Heart right ventricle (tissue), 16 donors: ENCODE data around the gene ZNF213. TPM values are rescaled to one million over a fixed set of nuclear protein-coding genes. Genes with fewer than 3 reads are reported as not detected.

Experiments
- ATAC-seq, 8 donors: fragments of 200-7000 bp; cut with Tn5 transposase; one replicate each; pipeline ENCODE4 v1.9.1; 2020; ENCODE audit warnings: mild to moderate bottlenecking in 8 of 8, moderate library complexity in 8 of 8, moderate number of reproducible peaks in 1 of 8
- DNase-seq, 2 donors: peaks; one replicate each; pipeline ENCODE4 v3.0.0-alpha.2; 2020
- H3K27ac ChIP-seq, 10 donors: fragments of 200-600 bp; sonication (generic) in 2 of 10; one replicate each; pipeline versions ENCODE4 v1.5.0 to v1.8.0; 2020 to 2022; ENCODE audit warnings: mild to moderate bottlenecking in 3 of 10
- H3K27me3 ChIP-seq, 7 donors: fragments of 200-600 bp; one replicate each; pipeline ENCODE4 v1.8.0; 2021 to 2022; ENCODE audit warnings: mild to moderate bottlenecking in 2 of 7
- H3K36me3 ChIP-seq, 9 donors: fragments of 200-600 bp; sonication (generic) in 1 of 9; one replicate each; pipeline versions ENCODE4 v1.5.0 to v1.8.0; 2020 to 2022; ENCODE audit warnings: mild to moderate bottlenecking in 2 of 9
- H3K4me1 ChIP-seq, 9 donors: fragments of 200-600 bp; sonication (generic) in 1 of 9; one replicate each; pipeline versions ENCODE4 v1.5.0 to v1.8.0; 2020 to 2022; ENCODE audit warnings: mild to moderate bottlenecking in 4 of 9
- H3K4me3 ChIP-seq, 10 donors: fragments of 200-600 bp; sonication (generic) in 2 of 10; one replicate each; pipeline versions ENCODE4 v1.5.0 to v1.8.0; 2020 to 2022; ENCODE audit warnings: mild to moderate bottlenecking in 7 of 10, moderate library complexity in 2 of 10
- H3K9me3 ChIP-seq, 11 donors: fragments of 200-600 bp in 10 of 11; sonication (generic) in 2 of 11; one replicate each; pipeline versions ENCODE4 v1.5.0 to v1.8.0; 2013 to 2022; ENCODE audit warnings: mild to moderate bottlenecking in 2 of 11, control low read depth in 1 of 11, moderate library complexity in 1 of 11
- CTCF ChIP-seq, 9 donors: fragments of 200-600 bp; sonication (generic) in 2 of 9; IDR thresholded peaks; one replicate each; pipeline versions ENCODE4 v1.5.0 to v1.8.0; 2021 to 2022; ENCODE audit warnings: antibody characterized with exemption in 9 of 9, mild to moderate bottlenecking in 5 of 9, moderate library complexity in 1 of 9
- WGBS, 2 donors: extraction: QIAGEN DNeasy Blood & Tissue Kit; methylation state at CpG; one replicate each; pipeline ENCODE4 v1.1.7; 2013; ENCODE audit warnings: inconsistent platforms in 1 of 2; 5-methylcytosine and 5-hydroxymethylcytosine counted together
- intact Hi-C, 10 donors: fragments of 100-400 bp; cut with DNase I; formaldehyde crosslinking; loops; one replicate each; pipeline versions ENCODE4 v1.11.1 to v1.14.2; 2022
- polyA plus RNA-seq, 2 donors: library from polyadenylated mRNA; stranded (reverse); fragments of 200-250 nt; gene quantifications; one replicate each; pipeline ENCODE4 v1.2.3, GENCODE V29; 2013
- total RNA-seq, 10 donors: library from RNA; stranded (reverse); fragmentation: NEBNext Ultra II Directional in 3 of 10; extraction: Animal tissue kit (Norgen Biotek cat#: 25700) in 3 of 10; gene quantifications; one replicate each; pipeline versions ENCODE4 v1.2.1 to v1.2.4, GENCODE V29; 2021 to 2023
- donor health status: Arrhythmogenic right ventricular cardiomyopathy.
- donor health status: ischemic (EF 13 %, LVEDD 7.1; RV severe dilation, severe dysfunction).
- donor health status: healthy with polysubstance abuse.
- donor health status: DM: no; HTN: yes; CAD: no.
- donor health status: DM: no; HTN: no; CAD: no.
- donor health status: ischemic (EF 25% LVEDD 6.9; RV normal size, moderate dysfunction).
- donor health status: ischemic (EF 25% LVEDD 5.7; RV mildly dilated, moderate dysfunction).
- donor health status: healthy.
- donor health status: DM: yes; HTN: yes; CAD: no.
- donor health status: Ischemic cardiomyopathy.
- donor health status: ischemic (EF 35%, LVEDD 5.7; RV mildly dilated, moderate dysfunction).
- donor health status: nonischemic (EF 11% LVEDD 7.7; RV severe dilation, severe dysfunction).
- donor health status: DM: yes; HTN: yes; CAD: no.
- donor health status: PGD.
- donor health status: ischemic (EF 29% LVEDD 5.4; RV normal size, mild dysfunction).
- donor health status: nonischemic (EF 23%, LVEDD 6.1; RV moderate dilation, normal function).

ZNF213 gene
- total and polyA plus RNA-seq, 12 donors, result 5.9 to 10.1 (median 7.7) TPM

- Histone ChIP-seq H3K27me3 (peaks cover 35 to 100% (median 100%) of the 10 kb centered on the region in 7 donors), H3K4me1 (peaks cover 0 to 21% (median 13%) of the 10 kb centered on the region in 9 donors), H3K4me3 (peak overlapping the region in 9 of 10 donors; percentile 3 to 45 (median 25)), H3K36me3 (no peaks in the 10 kb centered on the region), H3K27ac (no peak overlapping the region), H3K9me3 (no peaks in the 10 kb centered on the region)
- 1% methylated on average over 63 to 72 of the region's 72 CpGs for WGBS, 2 donors
- peak in 7 of 8 donors; percentile 17 to 62 (median 49) for ATAC-seq
- intact Hi-C loops, result loop anchor here in 1 of 10 donors (10.0 kb wide), 1 partner anchor 312 kb away; the partner anchor contains the start of gene C16orf90
- DNase-seq, result no peak
- peak in 5 of 9 donors; percentile 14 to 45 (median 40) for TF ChIP-seq CTCF (IDR thresholded peaks at IDR 0.05)
Measured at GRCh38 chr16:3182608-3183444, 48.0 kb downstream of the ZNF213 start.

DNA sequence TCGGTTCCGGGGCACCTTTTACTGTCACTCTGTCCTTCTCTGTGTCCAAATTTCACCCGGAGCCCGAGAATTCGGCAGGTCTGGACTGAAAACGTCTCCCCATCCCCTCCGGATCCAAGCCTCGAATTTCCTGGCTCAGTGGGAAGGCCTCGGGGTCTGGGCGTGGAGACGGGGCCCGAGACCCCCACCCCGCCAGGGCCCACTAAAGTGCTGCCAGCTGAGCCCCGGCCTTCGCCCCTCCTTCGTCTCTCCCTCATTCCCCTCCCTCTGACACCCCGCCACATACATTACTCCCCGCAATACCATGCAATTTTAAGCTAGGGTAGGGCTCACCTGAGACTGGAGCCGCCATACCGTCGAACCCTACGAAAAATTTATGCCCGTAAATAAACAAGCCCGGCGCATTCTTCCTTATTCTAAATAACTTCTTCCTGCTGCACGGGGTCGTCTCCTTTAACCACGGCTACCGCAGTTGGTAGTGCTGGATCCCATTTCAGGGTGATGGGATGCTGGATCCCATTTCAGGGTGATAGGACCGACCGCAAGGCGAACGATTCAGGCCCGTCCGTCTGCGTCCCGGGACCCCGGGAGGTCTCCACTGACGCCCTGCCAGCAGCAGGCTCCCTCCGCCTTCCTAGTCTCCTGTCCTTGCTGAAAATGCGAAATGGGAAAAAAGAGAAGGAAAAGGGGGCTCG is 48.8 kb downstream of the ZNF213 start:
- no peaks in the 10 kb centered on the region for H3K36me3 ChIP-seq

DNA sequence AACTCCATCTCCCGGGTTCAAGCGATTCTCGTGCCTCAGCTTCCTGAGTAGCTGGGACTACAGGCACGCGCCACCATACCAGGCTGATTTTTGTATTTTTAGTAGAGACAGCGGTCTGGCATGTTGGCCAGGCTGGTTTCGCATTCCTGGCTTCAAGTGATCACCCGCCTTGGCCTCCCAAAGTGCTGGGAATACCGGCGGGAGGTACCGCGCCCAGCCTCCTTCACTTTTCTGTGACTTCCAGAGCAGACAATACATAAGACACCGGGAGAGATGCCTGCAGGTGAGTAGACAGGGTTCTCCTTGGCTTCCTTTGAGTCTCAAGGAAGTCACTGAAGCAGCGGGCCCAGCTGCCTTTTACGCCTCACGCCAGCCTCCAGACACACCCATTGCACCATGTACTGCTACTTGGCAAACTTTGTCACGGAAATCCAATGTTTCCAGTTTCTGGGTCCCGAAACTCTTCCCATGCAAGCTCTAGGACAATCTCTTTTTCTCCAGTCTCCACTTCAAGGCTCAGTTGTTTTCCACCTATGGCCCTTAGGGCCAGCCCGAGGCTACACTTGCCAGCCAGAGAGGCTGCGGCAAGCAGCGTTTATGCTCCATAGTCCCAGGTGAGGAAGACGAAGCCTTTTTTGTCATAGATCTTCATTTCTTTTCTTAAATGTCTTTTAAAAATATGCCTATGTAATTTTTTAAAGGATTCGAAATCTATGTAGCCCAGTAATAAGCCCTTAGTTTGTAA is 52.3 kb downstream of the ZNF213 start:
- Histone ChIP-seq H3K27me3 (peaks cover 38 to 100% (median 100%) of the 10 kb centered on the region in 7 donors), H3K9me3 (no peaks in the 10 kb centered on the region), H3K4me1 (peaks cover 13 to 50% (median 30%) of the 10 kb centered on the region in 9 donors), H3K36me3 (no peaks in the 10 kb centered on the region), H3K27ac (no peak overlapping the region), H3K4me3 (no peak overlapping the region)
- WGBS, 2 donors, result 75 to 76% methylated on average over 23 of the region's 23 CpGs
- no peak for TF ChIP-seq CTCF (IDR thresholded peaks at IDR 0.05)
- intact Hi-C loops, result loop anchor here in 1 of 10 donors (10.0 kb wide), 1 partner anchor 308 kb away; the partner anchor contains the start of gene C16orf90
- no peak for ATAC-seq
- no peak for DNase-seq

More for the DNA sequence above, 48.8 kb downstream of the ZNF213 start:
- peaks cover 40 to 100% (median 100%) of the 10 kb centered on the region in 7 donors for H3K27me3 ChIP-seq
- H3K4me1 ChIP-seq, result peaks cover 4 to 27% (median 19%) of the 10 kb centered on the region in 9 donors
- intact Hi-C loops, result loop anchor here in 1 of 10 donors (10.0 kb wide), 1 partner anchor 311 kb away; the partner anchor contains the start of gene C16orf90
- H3K9me3 ChIP-seq, result no peaks in the 10 kb centered on the region
- whole genome bisulfite sequencing, 2 donors, result 4 to 5% methylated on average over 42 of the region's 42 CpGs
- no peak for TF ChIP-seq CTCF (IDR thresholded peaks at IDR 0.05)
- H3K27ac ChIP-seq, result no peak overlapping the region
- H3K4me3 ChIP-seq, result peak overlapping the region in 7 of 10 donors; percentile 5 to 45 (median 28)
- ATAC-seq (peak in 1 of 8 donors; percentile 7), DNase-seq (no peak)
